Liver (tissue), 9 donors: Measurements from ENCODE around the gene CRYBG1. TPM values are rescaled to one million over a fixed set of nuclear protein-coding genes. Genes with fewer than 3 reads are reported as not detected.
A peak's percentile ranks its signal among the peaks of the same experiment; 100 is the strongest.

Experiments used
- DNase-seq: peaks from one replicate; pipeline ENCODE4 v3.0.0-alpha.2; 2017; ENCODE audit warnings: low spot score
- H3K27ac ChIP-seq, 2 donors: one replicate each; pipeline ENCODE4 v1.7.0; 2013; ENCODE audit warnings: inconsistent platforms in 2 of 2, low read length in 2 of 2, control low read depth in 1 of 2, low read depth in 1 of 2, mild to moderate bottlenecking in 1 of 2
- H3K27me3 ChIP-seq, 4 donors: one replicate each; pipeline versions ENCODE4 v1.6.1 to v1.7.0; 2013; ENCODE audit warnings: low read length in 3 of 4, inconsistent platforms in 1 of 4, mild to moderate bottlenecking in 1 of 4, moderate library complexity in 1 of 4; ENCODE audit not compliant: control insufficient read depth in 4 of 4, insufficient read depth in 4 of 4
- H3K36me3 ChIP-seq, 4 donors: one replicate each; pipeline versions ENCODE4 v1.6.1 to v1.7.0; 2013; ENCODE audit warnings: low read length in 3 of 4, mild to moderate bottlenecking in 3 of 4, low read depth in 1 of 4, moderate library complexity in 1 of 4; ENCODE audit not compliant: control insufficient read depth in 4 of 4, insufficient read depth in 3 of 4
- H3K4me1 ChIP-seq, 4 donors: one replicate each; pipeline versions ENCODE4 v1.6.1 to v1.7.0; 2013; ENCODE audit warnings: low read length in 3 of 4, mild to moderate bottlenecking in 3 of 4, moderate library complexity in 1 of 4; ENCODE audit not compliant: control insufficient read depth in 4 of 4, insufficient read depth in 4 of 4
- H3K4me3 ChIP-seq, 3 donors: one replicate each; pipeline versions ENCODE4 v1.6.1 to v1.7.0; 2013; ENCODE audit warnings: low read length in 3 of 3, control low read depth in 1 of 3, low read depth in 1 of 3, mild to moderate bottlenecking in 1 of 3
- H3K9ac ChIP-seq, 2 donors: one replicate each; pipeline ENCODE4 v1.7.0; 2013; ENCODE audit warnings: low read length in 2 of 2, mild to moderate bottlenecking in 2 of 2, moderate library complexity in 2 of 2, control low read depth in 1 of 2, low read depth in 1 of 2
- H3K9me3 ChIP-seq, 4 donors: one replicate each; pipeline versions ENCODE4 v1.6.1 to v1.7.0; 2013; ENCODE audit warnings: low read length in 3 of 4; ENCODE audit not compliant: control insufficient read depth in 4 of 4
- FOXA1 ChIP-seq: IDR thresholded peaks from 2 replicates; pipeline ENCODE4 v1.6.1; 2016; ENCODE audit warnings: antibody characterized with exemption
- FOXA2 ChIP-seq: IDR thresholded peaks from 2 replicates; pipeline ENCODE4 v1.6.1; 2016; ENCODE audit warnings: antibody characterized with exemption
- GABPA ChIP-seq, 2 donors: IDR thresholded peaks in 1 of 2; conservative IDR thresholded peaks in 1 of 2; 2 replicates each; pipeline ENCODE4 v1.6.1; 2016; ENCODE audit warnings: antibody characterized with exemption in 2 of 2, mild to moderate bottlenecking in 1 of 2, moderate library complexity in 1 of 2
- HNF4A ChIP-seq, 2 donors: conservative IDR thresholded peaks; 2 replicates each; pipeline ENCODE4 v1.6.1; 2016; ENCODE audit warnings: antibody characterized with exemption in 2 of 2, mild to moderate bottlenecking in 2 of 2
- HNF4G ChIP-seq: IDR thresholded peaks from 2 replicates; pipeline ENCODE4 v1.6.1; 2016; ENCODE audit warnings: antibody characterized with exemption
- MAX ChIP-seq: IDR thresholded peaks from 2 replicates; pipeline ENCODE4 v1.6.1; 2016; ENCODE audit warnings: antibody characterized with exemption
- RAD21 ChIP-seq, 2 donors: IDR thresholded peaks; 2 replicates each; pipeline ENCODE4 v1.6.1; 2016; ENCODE audit warnings: antibody characterized with exemption in 2 of 2, mild to moderate bottlenecking in 2 of 2
- RXRA ChIP-seq, 2 donors: IDR thresholded peaks; 2 replicates each; pipeline ENCODE4 v1.6.1; 2017 to 2018; ENCODE audit warnings: antibody characterized with exemption in 2 of 2, mild to moderate bottlenecking in 1 of 2
- YY1 ChIP-seq: IDR thresholded peaks from 2 replicates; pipeline ENCODE4 v1.6.1; 2016; ENCODE audit warnings: antibody characterized with exemption, mild to moderate bottlenecking
- WGBS: extraction: QIAGEN DNeasy Blood & Tissue Kit; methylation state at CpG from one replicate; pipeline ENCODE4 v1.1.7; 2013; 5-methylcytosine and 5-hydroxymethylcytosine counted together
- polyA plus RNA-seq, 2 donors: library from polyadenylated mRNA; stranded (reverse) in 1 of 2; unstranded in 1 of 2; fragments of 200-250 nt in 1 of 2; fragments of >200 nt in 1 of 2; fragmentation: Nextera tagmentation in 1 of 2; extraction: Ambion mirVana in 1 of 2; gene quantifications; one replicate each; pipeline versions ENCODE4 v1.2.1 to v1.2.3, GENCODE V29; 2013 to 2015
- total RNA-seq, 2 donors: library from RNA; depleted of rRNA; stranded (reverse); fragments of >200 nt; gene quantifications; one replicate each; pipeline ENCODE4 v1.2.3, GENCODE V29; 2014
- TF ChIP-seq, protein P1 (sequence below): IDR thresholded peaks from 2 replicates; pipeline ENCODE4 v1.6.1; 2016; ENCODE audit warnings: antibody characterized with exemption, mild to moderate bottlenecking
- TF ChIP-seq, protein P2 (sequence below): fragments of 150-350 bp; IDR thresholded peaks from 2 replicates; pipeline ENCODE4 v1.5.1; 2017; ENCODE audit warnings: improper control_type of control experiment, low read depth, low read length; ENCODE audit not compliant: missing input control
- donor health status: healthy.
- donor health status: healthy.
- donor health status: healthy.
- donor health status: healthy.
- donor health status: healthy.

Gene CRYBG1
- total and polyA plus RNA-seq, 4 donors: 2.3 to 8.7 (median 4.0) TPM

DNA sequence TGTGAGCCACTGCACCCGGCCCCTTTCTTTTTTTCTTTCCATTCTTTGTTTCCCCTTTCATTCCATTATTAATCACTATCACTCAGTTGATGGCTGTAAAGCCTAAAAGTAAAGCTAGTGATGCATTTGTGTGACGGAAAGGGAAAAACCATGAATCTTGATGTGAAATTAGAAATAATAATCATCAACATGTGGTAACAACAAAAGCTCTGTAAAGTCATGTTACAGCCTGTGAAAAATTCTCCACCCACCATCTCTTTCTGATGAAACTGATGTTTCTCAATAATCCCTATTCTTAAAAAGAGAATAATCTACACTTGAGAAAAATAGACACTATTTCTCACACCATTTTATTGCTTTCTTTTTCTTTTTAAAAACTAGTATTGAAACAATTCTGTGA lies 80.0 kb downstream of the CRYBG1 start:
- H3K9me3 ChIP-seq: no peaks in the 10 kb centered on the region
- WGBS: 56% methylated on average over 2 of the region's 2 CpGs
- H3K27me3 ChIP-seq: peaks cover 0 to 9% (median 1%) of the 10 kb centered on the region in 4 donors
- no peaks in the 10 kb centered on the region for H3K36me3 ChIP-seq
- no peak overlapping the region for H3K9ac ChIP-seq
- H3K4me1 ChIP-seq: no peaks in the 10 kb centered on the region
- H3K4me3 ChIP-seq: no peak overlapping the region
- H3K27ac ChIP-seq: no peak overlapping the region
- TF ChIP-seq MAX (no peak), HNF4G (no peak), RAD21 (IDR thresholded peaks at IDR 0.05) (no peak)
- TF ChIP-seq, protein P1, sequence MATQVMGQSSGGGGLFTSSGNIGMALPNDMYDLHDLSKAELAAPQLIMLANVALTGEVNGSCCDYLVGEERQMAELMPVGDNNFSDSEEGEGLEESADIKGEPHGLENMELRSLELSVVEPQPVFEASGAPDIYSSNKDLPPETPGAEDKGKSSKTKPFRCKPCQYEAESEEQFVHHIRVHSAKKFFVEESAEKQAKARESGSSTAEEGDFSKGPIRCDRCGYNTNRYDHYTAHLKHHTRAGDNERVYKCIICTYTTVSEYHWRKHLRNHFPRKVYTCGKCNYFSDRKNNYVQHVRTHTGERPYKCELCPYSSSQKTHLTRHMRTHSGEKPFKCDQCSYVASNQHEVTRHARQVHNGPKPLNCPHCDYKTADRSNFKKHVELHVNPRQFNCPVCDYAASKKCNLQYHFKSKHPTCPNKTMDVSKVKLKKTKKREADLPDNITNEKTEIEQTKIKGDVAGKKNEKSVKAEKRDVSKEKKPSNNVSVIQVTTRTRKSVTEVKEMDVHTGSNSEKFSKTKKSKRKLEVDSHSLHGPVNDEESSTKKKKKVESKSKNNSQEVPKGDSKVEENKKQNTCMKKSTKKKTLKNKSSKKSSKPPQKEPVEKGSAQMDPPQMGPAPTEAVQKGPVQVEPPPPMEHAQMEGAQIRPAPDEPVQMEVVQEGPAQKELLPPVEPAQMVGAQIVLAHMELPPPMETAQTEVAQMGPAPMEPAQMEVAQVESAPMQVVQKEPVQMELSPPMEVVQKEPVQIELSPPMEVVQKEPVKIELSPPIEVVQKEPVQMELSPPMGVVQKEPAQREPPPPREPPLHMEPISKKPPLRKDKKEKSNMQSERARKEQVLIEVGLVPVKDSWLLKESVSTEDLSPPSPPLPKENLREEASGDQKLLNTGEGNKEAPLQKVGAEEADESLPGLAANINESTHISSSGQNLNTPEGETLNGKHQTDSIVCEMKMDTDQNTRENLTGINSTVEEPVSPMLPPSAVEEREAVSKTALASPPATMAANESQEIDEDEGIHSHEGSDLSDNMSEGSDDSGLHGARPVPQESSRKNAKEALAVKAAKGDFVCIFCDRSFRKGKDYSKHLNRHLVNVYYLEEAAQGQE: no peak
- DNase-seq: no peak

DNA sequence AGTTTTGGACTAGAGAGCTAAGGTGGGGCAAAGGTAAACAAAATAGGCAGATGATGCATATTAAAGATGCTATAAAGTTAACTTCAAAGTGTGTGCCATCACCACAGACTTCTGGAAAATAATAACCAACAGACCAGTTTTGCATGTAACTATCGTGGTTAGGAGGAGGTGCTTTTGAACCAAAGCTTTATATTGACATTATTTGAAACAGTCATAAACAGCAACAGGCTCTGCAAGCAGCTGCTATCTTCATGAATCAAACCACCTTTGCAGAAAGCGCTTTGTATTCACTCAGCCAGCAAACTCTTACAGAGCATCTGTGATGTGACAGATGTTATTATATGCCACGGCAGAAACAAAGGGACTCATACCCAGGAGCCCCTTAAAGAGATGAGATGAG lies 81.9 kb downstream of the CRYBG1 start:
- WGBS: 72% methylated on average over 3 of the region's 3 CpGs
- Histone ChIP-seq H3K4me3 (no peak overlapping the region), H3K4me1 (peaks cover 0 to 7% (median 4%) of the 10 kb centered on the region in 4 donors), H3K9me3 (no peaks in the 10 kb centered on the region), H3K27ac (no peak overlapping the region), H3K36me3 (no peaks in the 10 kb centered on the region), H3K27me3 (peaks cover 0 to 9% (median 1%) of the 10 kb centered on the region in 4 donors), H3K9ac (no peak overlapping the region)
- DNase-seq: no peak
- TF ChIP-seq RAD21 (IDR thresholded peaks at IDR 0.05) (no peak), MAX (no peak), RXRA (IDR thresholded peaks at IDR 0.05) (no peak), FOXA1 (no peak), FOXA2 (no peak), GABPA (IDR thresholded peaks at IDR 0.05 in 1 of 2, conservative IDR thresholded peaks at IDR 0.05 in 1 of 2) (no peak), HNF4A (conservative IDR thresholded peaks at IDR 0.05) (no peak), YY1 (no peak)

- WGBS: 28% methylated on average over 4 of the region's 4 CpGs
- no peaks in the 10 kb centered on the region for H3K36me3 ChIP-seq
- peaks cover 0 to 3% (median under 1%) of the 10 kb centered on the region in 4 donors for H3K27me3 ChIP-seq
- peaks cover 0 to 7% (median 4%) of the 10 kb centered on the region in 4 donors for H3K4me1 ChIP-seq
- no peaks in the 10 kb centered on the region for H3K9me3 ChIP-seq
- TF ChIP-seq FOXA1 (no peak), RAD21 (IDR thresholded peaks at IDR 0.05) (peak; percentile 90), HNF4G (peak; percentile 21)
- TF ChIP-seq, protein P2, sequence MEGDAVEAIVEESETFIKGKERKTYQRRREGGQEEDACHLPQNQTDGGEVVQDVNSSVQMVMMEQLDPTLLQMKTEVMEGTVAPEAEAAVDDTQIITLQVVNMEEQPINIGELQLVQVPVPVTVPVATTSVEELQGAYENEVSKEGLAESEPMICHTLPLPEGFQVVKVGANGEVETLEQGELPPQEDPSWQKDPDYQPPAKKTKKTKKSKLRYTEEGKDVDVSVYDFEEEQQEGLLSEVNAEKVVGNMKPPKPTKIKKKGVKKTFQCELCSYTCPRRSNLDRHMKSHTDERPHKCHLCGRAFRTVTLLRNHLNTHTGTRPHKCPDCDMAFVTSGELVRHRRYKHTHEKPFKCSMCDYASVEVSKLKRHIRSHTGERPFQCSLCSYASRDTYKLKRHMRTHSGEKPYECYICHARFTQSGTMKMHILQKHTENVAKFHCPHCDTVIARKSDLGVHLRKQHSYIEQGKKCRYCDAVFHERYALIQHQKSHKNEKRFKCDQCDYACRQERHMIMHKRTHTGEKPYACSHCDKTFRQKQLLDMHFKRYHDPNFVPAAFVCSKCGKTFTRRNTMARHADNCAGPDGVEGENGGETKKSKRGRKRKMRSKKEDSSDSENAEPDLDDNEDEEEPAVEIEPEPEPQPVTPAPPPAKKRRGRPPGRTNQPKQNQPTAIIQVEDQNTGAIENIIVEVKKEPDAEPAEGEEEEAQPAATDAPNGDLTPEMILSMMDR: peak; percentile 78
- H3K27ac ChIP-seq: no peak overlapping the region
- H3K4me3 ChIP-seq: no peak overlapping the region
- DNase-seq: no peak
- H3K9ac ChIP-seq: no peak overlapping the region
These were observed 84.4 kb downstream of the CRYBG1 start for GRCh38 chr6:106444777-106445507.
